Anterior cingulate cortex (tissue), 58 donors: ENCODE results near the gene TEX101.
"Not testable (repeated sequence)": the region's sequence is repeated elsewhere in the genome, so short reads cannot be mapped to it uniquely, and the experiment has no call there.

ENCODE experiments used
- DNase-seq, 58 donors: peaks; one replicate each; lab custom pipeline; 2025; lab: John Stamatoyannopoulos, UW

TEX101 gene

GRCh38 chr19:43414554-43414953, at the start of gene TEX101:
TEX101 (plus strand) TSS chr19:43414890; CDS start chr19:43415920, 1,030 bp downstream.
- no peak for DNase-seq

GRCh38 chr19:43365677-43366076, 49.0 kb upstream of the TEX101 start:
- DNase-seq: not testable (repeated sequence)

GRCh38 chr19:43367822-43368221, 46.9 kb upstream of the TEX101 start:
- DNase-seq: no peak

GRCh38 chr19:43368897-43369296, 45.8 kb upstream of the TEX101 start:
- DNase-seq: not testable (repeated sequence)

- DNase-seq: no peak
These were observed 42.8 kb upstream of the TEX101 start for GRCh38 chr19:43371909-43372308.

GRCh38 chr19:43372462-43372861, 42.2 kb upstream of the TEX101 start:
- DNase-seq: no peak

- DNase-seq: not testable (repeated sequence)
These were observed 37.1 kb upstream of the TEX101 start for GRCh38 chr19:43377624-43378023.

GRCh38 chr19:43380008-43380407, 34.7 kb upstream of the TEX101 start:
- no peak for DNase-seq

- DNase-seq: no peak
These were observed 33.8 kb upstream of the TEX101 start for GRCh38 chr19:43380771-43381386.

- not testable (repeated sequence) for DNase-seq
These were observed 32.0 kb upstream of the TEX101 start for GRCh38 chr19:43382586-43383216.

GRCh38 chr19:43383254-43383653, 31.4 kb upstream of the TEX101 start:
- not testable (repeated sequence) for DNase-seq

GRCh38 chr19:43383759-43384158, 30.9 kb upstream of the TEX101 start:
- not testable (repeated sequence) for DNase-seq

- DNase-seq: not testable (repeated sequence)
These were observed 23.7 kb upstream of the TEX101 start for GRCh38 chr19:43390903-43391551.

- not testable (repeated sequence) for DNase-seq
These were observed 23.1 kb upstream of the TEX101 start for GRCh38 chr19:43391552-43391935.

- DNase-seq: not testable (repeated sequence)
These were observed 21.2 kb upstream of the TEX101 start for GRCh38 chr19:43393501-43393900.

- DNase-seq: no peak
These were observed 19.1 kb upstream of the TEX101 start for GRCh38 chr19:43395561-43395960.

- no peak for DNase-seq
These were observed 8.4 kb upstream of the TEX101 start for GRCh38 chr19:43406297-43406696.

- no peak for DNase-seq
These were observed 7.2 kb upstream of the TEX101 start for GRCh38 chr19:43407416-43408005.

GRCh38 chr19:43408043-43408442, 6.6 kb upstream of the TEX101 start:
- no peak for DNase-seq

- DNase-seq: no peak
These were observed 5.3 kb upstream of the TEX101 start for GRCh38 chr19:43409415-43409814.

GRCh38 chr19:43412441-43412840, 2.2 kb upstream of the TEX101 start:
- no peak for DNase-seq
